SU-DHL-6 (cell line): ENCODE measurements around the gene SERTAD2.

ENCODE experiments used
- EZH2phosphoT487 ChIP-seq: fragments of 200-600 bp; sonication (generic), shearing (Covaris generic); conservative IDR thresholded peaks from 2 replicates; pipeline ENCODE4 v1.6.1; 2018; ENCODE audit warnings: mild to moderate bottlenecking, antibody characterized with exemption, low read length, moderate library complexity, mixed read lengths
- TF ChIP-seq, protein P1 (sequence below): fragments of 200-600 bp; sonication (generic); IDR thresholded peaks from one replicate; pipeline ENCODE4 v1.5.1; 2017; ENCODE audit warnings: antibody characterized with exemption, mild to moderate bottlenecking, low read length, moderate library complexity; ENCODE audit not compliant: insufficient read depth, poor library complexity, severe bottlenecking

DNA sequence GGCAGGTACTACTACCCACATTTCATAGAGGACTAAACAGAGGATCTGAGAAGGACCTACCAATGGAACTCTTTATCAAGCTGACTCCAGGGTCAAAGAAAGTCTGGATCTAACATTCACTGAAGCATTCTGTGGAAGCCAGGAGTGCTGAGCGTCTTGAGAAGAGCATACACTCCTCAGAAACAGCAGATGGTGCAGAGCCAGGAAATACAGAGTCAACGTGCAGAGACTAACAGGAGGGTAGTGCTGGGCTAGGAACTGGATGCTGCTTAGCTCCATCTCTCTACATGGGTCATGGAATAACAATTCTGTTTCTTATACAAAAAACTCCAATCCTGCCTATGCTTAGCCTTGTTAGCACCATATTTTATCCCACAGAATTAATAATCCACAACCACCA is 5.5 kb upstream of the SERTAD2 start:
- TF ChIP-seq, protein P1, sequence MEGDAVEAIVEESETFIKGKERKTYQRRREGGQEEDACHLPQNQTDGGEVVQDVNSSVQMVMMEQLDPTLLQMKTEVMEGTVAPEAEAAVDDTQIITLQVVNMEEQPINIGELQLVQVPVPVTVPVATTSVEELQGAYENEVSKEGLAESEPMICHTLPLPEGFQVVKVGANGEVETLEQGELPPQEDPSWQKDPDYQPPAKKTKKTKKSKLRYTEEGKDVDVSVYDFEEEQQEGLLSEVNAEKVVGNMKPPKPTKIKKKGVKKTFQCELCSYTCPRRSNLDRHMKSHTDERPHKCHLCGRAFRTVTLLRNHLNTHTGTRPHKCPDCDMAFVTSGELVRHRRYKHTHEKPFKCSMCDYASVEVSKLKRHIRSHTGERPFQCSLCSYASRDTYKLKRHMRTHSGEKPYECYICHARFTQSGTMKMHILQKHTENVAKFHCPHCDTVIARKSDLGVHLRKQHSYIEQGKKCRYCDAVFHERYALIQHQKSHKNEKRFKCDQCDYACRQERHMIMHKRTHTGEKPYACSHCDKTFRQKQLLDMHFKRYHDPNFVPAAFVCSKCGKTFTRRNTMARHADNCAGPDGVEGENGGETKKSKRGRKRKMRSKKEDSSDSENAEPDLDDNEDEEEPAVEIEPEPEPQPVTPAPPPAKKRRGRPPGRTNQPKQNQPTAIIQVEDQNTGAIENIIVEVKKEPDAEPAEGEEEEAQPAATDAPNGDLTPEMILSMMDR = no peak
- no peak for TF ChIP-seq EZH2phosphoT487
